GM12878 (cell line): ENCODE data around the gene ABT1. TPM values are rescaled to one million over a fixed set of nuclear protein-coding genes. Genes with fewer than 3 reads are reported as not detected.

Experiments used
- ATF2 ChIP-seq: IDR thresholded peaks from 2 replicates; pipeline ENCODE4 v1.6.1; 2012; ENCODE audit warnings: low read length, inconsistent platforms
- BHLHE40 ChIP-seq, 2 experiments: fragments of 450-650 bp in 1 of 2; IDR thresholded peaks; 2 replicates each; pipeline ENCODE4 v1.6.1; 2011 to 2017; ENCODE audit warnings: low read depth in 2 of 2, borderline replicate concordance in 1 of 2, improper control_type of control experiment in 1 of 2, low read length in 1 of 2, mild to moderate bottlenecking in 1 of 2
- CEBPZ ChIP-seq: fragments of 150-350 bp; IDR thresholded peaks from 2 replicates; pipeline ENCODE4 v1.6.1; 2016; ENCODE audit warnings: low read depth, low read length
- CTCF ChIP-seq, 3 experiments: IDR thresholded peaks in 2 of 3; conservative IDR thresholded peaks in 1 of 3; 2 replicates each; pipeline ENCODE4 v1.5.1; 2011; ENCODE audit warnings: low read depth in 3 of 3, low read length in 3 of 3, mild to moderate bottlenecking in 3 of 3, control low read depth in 2 of 3, moderate library complexity in 2 of 3, inconsistent platforms in 1 of 3, mixed read lengths in 1 of 3; ENCODE audit not compliant: control insufficient read depth in 2 of 3, insufficient read depth in 1 of 3; ENCODE audit errors: extremely low read depth in 1 of 3
- MAX ChIP-seq: IDR thresholded peaks from 2 replicates; pipeline ENCODE4 v1.6.1; 2012; ENCODE audit warnings: low read depth, low read length, improper control_type of control experiment
- MXI1 ChIP-seq: fragments of 150-350 bp; IDR thresholded peaks from 2 replicates; pipeline ENCODE4 v1.6.1; 2011; ENCODE audit warnings: low read depth, mild to moderate bottlenecking, inconsistent platforms, low read length, improper control_type of control experiment
- PKNOX1 ChIP-seq: fragments of 450-650 bp; IDR thresholded peaks from 2 replicates; pipeline ENCODE4 v1.6.1; 2016; ENCODE audit warnings: mild to moderate bottlenecking
- RBBP5 ChIP-seq: fragments of 200-600 bp; sonication (generic); conservative IDR thresholded peaks from 2 replicates; pipeline ENCODE4 v1.6.1; 2016
- ZBTB11 ChIP-seq: fragments of 450-650 bp; formaldehyde crosslinking; IDR thresholded peaks from 2 replicates; pipeline ENCODE4 v1.5.0; 2022; ENCODE audit warnings: mild to moderate bottlenecking, missing genetic modification characterization
- ZNF687 ChIP-seq: fragments of 450-650 bp; IDR thresholded peaks from 2 replicates; pipeline ENCODE4 v1.6.1; 2017; ENCODE audit warnings: mild to moderate bottlenecking, moderate library complexity
- polyA plus RNA-seq, 11 experiments: library from polyadenylated mRNA; depleted of rRNA in 4 of 11; unstranded in 6 of 11; stranded (reverse) in 5 of 11; fragments of >200 nt; fragmentation: Nextera tagmentation in 4 of 11; fragmentation: Illumina TruSeq in 1 of 11; extraction: Ambion mirVana in 4 of 11; extraction: Trizol in 1 of 11; gene quantifications; 1 replicate in 1 of 11; 2 replicates in 10 of 11; pipeline versions ENCODE4 v1.2.1 to v1.2.3, GENCODE V29; 2011 to 2016; ENCODE audit warnings: inconsistent platforms in 2 of 11, missing spikeins in 2 of 11, low read depth in 1 of 11
- total RNA-seq, 4 experiments: library from RNA; depleted of rRNA in 3 of 4; stranded (reverse); fragments of >200 nt in 3 of 4; fragmentation: Illumina TruSeq in 1 of 4; extraction: Trizol in 1 of 4; gene quantifications; 2 replicates each; pipeline versions ENCODE4 v1.2.1 to v1.2.3, GENCODE V29; 2013 to 2021

Gene ABT1
- total and polyA plus RNA-seq, 10 of the 15 experiments (the other 5 are each of a cell fraction or from before 2014, with no cell fraction given) = 8.4 to 43.5 (median 28.2) TPM

- TF ChIP-seq CEBPZ (no peak), PKNOX1 (peak; percentile 67), BHLHE40 (IDR thresholded peaks at IDR 0.05; ENCODE audit: borderline replicate concordance in 1 of 2, low read depth in 2 of 2, low read length in 1 of 2) (peak; percentile 20 to 26; a peak in 1 of 4 replicates), MAX (0 out of 2 replicates have a peak, but pooled peaks have one; percentile 33), RBBP5 (no peak; the same call in 1 of the 2 replicates), CTCF (IDR thresholded peaks at IDR 0.05 in 2 of 3, conservative IDR thresholded peaks at IDR 0.05 in 1 of 3; ENCODE audit: control insufficient read depth in 2 of 3, extremely low read depth in 1 of 3, insufficient read depth in 1 of 3, low read depth in 3 of 3, low read length in 3 of 3) (peak; percentile 52 to 79 (median 52); a peak in 5 of 6 replicates), ZBTB11 (CRISPR knock-in tag) (no peak), ATF2 (peak; percentile 60; the same call in 1 of the 2 replicates), MXI1 (0 out of 2 replicates have a peak, but pooled peaks have one; percentile 12), ZNF687 (0 out of 2 replicates have a peak, but pooled peaks have one; percentile 19)
Observed at GRCh38 chr6:26568601-26569432, 27.9 kb upstream of the ABT1 start (continued).
